Fibroblast of skin of left quadriceps (primary cell): ENCODE results near the gene FBXL7.
A peak's percentile ranks its signal among the peaks of the same experiment; 100 is the strongest.

Experiments
- DNase-seq, 2 experiments: peaks; one replicate each; pipeline ENCODE4 v3.0.0-alpha.2; 2013; ENCODE audit warnings: low read depth in 2 of 2

Gene FBXL7

DNA sequence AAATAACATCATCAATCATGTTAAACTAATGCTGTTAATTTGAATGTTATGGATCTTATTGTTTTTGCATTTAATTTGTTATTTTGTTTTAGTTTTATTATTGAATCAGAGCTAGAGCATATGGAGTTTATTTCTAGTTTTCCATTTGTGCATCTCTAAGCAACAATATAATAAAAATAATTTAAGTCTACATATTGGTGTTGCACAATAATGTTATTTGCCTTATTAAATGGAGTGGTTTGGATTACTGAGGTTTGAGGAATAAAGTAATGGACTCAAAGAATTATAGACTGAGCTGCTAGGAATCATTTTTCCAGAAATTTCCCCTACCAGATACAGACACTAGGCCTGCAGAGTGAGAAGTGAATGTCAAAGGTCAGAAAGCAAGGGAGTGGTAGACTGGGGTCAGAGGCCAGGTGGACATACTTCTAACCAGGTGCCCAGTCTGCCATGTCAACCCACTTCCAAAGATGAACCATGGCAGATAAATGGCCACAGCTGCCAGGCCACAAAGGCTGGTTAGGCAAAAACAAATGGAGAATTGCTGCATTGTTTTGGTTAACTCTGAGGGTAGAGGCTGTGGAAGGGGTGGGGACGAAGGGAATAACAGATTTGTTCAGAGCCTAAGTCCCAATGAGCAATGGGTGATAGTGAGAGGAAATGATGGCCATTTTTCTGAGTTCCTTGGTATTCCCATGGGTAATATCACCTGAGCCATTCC is 113.1 kb downstream of the FBXL7 start:
- no peak for DNase-seq

DNA sequence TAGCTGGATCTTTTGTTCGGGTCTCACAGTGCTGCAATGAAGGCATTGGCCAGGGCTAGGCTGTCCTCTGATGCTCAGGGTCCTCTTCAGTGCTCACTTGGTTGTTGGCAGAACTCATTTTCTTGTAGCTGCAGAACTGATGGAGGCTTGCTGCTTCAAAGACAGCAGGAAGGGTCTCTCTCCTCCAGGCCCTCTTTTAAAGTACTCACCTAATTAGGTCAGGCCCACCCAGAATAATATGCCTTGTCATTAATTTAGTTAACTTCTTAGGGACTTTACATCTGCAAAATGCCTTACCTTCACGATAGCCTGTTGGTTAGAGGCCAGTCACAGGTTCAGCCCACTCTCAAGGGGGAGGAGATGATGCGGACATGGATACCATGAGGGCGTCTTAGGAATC is 114.7 kb downstream of the FBXL7 start:
- no peak for DNase-seq

DNA sequence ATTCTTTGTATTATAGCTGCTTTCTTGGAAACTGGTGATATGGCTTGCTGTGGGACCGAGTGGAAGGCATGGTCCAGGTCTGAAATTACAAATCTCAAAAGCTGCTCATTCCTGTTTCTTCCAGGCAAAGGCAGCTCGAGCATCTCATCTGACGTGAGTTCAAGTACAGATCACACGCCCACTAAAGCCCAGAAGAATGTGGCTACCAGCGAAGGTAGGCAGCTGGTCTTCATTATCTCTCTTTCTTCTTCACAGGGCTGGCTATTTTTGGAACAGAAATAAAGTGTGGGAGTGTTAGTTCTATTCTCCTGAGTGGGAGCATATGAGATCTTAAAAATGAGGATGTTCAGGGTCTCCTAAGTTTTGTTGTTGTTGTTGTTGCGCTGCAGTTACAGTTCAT is 115.9 kb downstream of the FBXL7 start:
- peak; percentile 54 to 56 for DNase-seq

DNA sequence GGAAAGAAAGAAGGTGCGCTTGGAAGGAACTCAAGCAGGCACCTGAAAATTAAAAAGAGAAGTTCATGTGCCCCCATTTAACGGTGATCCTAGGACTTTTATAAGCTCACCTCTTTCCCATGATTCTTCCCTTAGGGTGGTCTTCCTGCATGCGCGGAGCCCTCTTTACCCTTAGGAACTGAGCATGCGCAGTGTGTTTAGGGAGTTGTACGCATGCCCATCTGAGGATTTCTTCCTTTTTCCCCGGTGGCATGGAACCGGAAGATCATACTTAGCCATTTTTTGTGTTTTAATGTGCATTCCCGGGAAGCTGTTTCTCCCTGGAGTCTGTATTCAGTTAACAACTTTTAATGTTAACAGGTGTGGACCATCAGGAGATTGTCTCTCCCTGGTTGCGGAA is 119.0 kb downstream of the FBXL7 start:
- no peak for DNase-seq

DNA sequence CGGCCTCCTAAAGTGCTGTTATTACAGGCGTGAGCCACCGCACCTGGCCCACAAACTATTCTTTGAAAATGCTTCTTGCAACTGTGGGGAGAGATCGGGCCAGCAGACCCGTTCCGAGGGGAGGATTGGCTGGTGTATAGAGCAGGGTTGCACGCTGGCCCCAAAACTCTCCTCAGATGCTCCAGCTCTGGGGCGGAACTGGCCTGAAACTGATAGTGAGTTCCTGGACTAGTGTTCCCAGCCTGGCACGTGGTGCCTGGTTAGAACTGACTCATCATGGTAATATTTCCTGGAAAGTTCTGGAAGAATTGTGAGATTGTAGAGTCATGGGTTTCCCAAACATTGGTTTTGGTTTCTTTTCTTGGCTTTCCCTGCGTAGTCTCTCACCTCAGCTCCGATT is 120.5 kb downstream of the FBXL7 start:
- DNase-seq: peak; percentile 60 to 64

DNA sequence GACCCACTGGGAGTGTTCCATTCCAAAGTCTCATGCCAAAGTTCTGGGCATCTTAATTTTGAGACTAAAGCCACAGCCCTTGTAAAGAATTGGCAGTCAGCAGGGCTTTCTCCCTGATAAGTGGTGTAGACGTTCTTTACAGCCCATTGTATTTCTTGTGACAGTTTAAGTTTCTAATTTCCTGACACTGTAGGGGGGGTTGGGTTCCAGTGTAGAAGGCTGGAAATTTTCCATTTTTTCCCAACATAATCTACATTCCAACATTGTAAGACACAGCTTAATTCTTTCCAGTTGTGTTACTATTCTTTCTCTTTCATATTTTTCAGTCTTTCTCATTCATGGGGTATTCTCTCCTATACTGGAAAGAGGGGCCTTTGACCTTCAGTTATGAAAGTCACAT is 121.1 kb downstream of the FBXL7 start:
- peak; percentile 89 to 90 for DNase-seq

DNA sequence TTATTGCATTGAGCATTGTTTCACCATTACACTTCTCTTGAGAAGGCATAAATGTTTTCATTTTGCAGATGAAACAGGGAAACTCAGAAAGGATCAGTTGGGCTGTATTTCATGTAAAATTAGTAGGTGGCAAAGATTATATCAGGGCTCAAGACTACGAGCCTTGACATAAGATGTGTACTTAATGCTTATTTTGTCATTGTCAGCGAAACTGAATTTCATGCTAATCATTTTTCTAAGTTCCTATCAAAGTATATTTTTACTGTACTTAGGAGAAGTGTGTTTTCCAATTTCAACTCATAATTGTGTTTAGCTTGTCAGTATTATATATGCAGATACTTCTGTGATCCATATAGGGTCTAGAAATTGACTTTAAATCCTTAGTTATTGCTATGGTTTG is 123.8 kb downstream of the FBXL7 start:
- no peak for DNase-seq

DNA sequence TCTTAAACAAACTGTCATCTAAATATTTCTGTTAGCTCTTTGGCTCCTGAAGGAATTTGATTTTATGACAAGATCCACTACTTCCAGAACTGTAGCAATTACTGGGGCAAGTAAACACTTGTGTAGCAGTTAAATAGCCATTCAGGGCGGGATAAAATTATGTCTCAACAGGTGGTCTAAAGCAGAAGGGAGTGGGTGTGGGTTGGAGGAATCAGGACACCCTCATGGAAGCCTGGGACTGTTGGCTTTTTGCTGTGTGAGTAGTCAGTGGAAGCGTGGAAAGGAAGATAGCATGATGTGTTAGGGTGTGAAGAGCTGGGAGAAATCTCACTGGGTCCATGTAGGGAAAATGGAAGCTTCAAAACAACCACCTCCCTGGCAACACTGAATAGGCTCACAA is 127.1 kb downstream of the FBXL7 start:
- DNase-seq: no peak

DNA sequence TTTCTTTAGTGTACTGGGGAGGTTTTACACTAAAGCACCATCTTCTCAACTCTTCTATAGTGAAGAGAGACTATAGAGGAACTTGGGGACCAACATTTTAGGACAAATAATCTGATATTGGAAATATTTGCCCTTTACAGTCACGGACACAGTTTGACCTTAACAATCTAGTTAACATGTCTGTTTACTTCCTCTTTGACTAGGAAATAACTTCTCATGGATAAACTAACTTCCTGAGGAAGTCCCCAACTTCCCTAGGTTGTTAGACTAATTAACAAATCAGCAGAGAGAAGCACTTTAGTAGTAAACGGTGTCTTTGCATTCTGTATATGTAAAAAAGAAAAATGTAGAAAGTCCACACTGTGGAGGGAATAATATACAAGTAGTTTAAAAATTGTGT is 127.7 kb downstream of the FBXL7 start:
- DNase-seq: no peak

DNA sequence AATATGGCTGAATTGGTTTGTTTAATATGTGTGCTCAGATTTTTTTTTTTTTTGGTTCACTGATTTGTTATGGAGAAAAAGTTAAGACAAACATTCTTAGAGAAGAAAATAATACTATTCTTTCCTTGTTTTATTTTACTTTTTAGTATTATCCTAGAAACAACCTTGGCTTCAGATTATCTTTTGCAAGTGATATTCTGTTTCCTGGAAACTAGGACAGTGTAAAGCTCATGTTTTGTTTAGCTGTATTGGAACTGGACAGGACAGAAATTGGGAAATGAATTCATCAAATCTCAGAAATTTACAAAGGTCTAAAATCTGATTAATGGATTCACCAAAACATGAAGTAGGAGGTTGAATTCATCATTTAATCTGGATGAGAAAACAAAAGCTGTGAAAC is 130.5 kb downstream of the FBXL7 start:
- DNase-seq: no peak

DNA sequence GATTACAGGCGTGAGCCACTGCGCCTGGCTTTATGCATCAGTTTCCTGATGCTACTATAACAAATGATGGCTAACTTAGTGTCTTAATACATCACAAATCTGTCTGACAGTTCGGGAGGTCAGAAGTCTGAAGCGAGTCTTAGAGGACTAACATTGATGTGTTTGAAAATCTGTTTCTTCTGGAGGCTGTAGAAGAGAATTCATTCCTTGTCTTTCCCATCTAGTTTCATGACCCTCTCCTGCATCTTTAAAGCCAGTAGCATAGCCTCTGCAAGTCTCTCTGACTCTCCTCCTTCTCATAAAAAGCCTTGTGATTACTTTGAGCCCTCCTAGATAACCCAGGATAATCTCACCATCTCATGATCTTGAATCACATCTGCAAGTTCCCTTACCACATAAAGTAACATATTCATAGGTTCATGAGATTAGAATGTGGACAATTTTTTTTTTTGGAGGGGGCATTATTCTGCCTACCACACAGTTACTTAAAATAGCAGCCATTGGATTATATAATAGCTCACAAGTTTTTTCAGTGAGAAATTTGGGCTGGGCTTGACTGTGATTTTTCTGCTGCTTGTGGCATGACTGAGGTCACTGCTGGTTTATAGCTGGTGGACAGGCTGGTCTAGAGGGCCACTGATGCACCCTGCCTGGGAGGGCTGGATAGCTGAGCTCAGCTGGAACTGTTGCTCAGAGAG is 134.8 kb downstream of the FBXL7 start:
- no peak for DNase-seq

DNA sequence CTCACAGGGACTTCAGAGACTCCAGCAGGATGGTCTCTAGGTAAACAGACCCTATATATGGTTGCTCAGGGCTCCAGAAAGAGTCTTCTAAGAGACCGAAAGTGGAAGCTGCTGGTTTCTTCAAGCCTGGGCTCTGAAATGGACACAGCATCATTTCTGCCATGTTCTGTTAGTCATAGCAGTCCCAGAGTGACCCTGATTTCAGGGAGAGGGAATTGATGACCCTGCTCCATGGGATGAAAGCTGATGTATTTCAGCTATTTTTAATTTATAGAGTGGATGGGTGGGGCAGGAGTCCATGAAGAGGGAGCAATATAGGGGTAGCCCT is 135.3 kb downstream of the FBXL7 start:
- DNase-seq: no peak

DNA sequence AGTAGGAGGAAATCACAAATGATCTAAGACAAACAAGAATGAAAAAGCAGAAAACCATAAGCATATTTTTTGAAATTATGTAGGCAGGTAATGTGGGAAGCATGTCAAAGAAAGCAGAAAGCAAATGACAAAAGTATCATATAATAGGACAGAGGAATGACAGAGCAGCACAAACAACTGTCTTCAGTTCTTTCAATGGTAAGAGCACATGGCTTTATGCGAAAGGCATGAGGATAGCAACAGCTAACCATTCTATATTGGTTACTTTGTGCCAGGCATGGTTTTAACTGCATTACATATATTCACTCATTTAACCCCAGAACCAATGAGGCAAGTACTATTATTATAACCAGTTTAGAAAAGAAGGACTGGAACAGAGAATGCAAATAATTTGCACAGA is 137.4 kb downstream of the FBXL7 start:
- no peak for DNase-seq

DNA sequence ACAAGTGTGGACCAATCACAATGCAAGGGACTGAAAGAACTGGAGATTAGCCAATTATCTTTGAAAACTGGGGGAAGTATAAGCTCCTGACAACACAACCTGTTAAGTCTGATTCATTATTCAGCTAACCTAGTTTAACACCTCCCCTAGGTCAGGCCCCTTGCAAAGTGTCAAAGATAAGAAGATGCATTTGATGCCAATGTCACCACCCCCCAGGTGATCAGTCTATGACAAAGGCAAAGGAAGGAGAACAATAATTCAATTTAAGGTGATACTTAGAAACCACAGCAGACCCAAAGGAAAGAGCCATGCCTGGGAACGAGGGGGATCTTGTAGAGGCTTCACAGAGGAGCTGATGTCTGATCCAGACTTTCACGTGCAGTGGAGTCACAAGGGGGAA is 137.9 kb downstream of the FBXL7 start:
- DNase-seq: no peak

DNA sequence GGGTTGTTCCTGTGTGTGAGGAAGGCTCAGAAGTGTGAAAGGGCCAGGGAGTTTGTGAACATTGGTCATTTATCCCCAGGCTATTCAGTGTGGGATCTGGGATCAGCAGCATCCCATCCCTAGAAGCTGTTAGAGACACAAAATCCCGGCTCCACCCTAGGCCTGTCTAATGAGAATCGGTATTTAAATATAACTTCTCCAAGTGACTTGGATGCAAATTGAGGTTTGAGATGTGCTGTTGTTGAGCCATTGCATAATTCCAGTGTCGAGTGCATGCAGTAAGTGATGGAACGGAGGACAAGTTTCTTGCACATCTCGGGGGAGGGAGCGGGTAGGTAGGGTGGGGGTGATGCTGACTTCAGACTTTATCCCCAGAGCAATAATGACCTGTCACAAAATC is 138.3 kb downstream of the FBXL7 start:
- no peak for DNase-seq

DNA sequence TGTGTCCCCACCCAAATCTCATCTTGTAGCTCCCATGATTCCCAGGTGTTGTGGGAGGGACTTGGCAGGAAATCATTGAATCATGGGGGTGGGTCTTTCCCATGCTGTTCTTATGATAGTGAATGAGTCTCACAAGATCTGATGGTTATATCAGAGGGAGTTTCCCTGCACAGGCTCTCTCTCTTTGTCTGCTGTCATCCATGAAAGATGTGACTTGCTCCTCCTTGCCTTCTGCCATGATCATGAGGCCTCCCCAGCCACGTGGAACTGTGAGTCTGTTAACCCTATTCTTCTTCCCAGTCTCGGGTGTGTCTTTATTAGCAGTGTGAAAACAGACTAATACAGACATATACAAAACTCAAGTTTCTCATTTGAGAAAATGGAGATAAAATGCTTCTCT is 139.3 kb downstream of the FBXL7 start:
- no peak for DNase-seq

DNA sequence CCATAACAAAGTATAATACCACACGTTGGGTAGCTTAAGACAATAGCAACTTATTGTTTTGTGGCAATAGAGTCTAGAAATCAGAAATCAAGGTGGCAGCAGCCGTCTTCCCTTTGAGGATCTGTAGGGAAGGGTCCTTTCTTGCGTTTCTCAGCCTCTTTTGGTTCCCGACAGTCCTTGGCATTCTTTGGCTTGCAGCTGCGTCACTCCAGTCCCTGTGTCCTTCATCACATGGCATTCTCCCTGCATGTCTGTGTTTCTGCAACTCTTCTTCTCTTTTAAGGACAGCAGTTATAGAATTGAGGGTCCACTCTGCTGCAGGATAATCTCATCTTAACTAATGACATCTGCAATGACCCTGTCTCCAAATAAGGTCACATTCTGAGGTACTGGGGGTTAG is 140.1 kb downstream of the FBXL7 start:
- DNase-seq: no peak

DNA sequence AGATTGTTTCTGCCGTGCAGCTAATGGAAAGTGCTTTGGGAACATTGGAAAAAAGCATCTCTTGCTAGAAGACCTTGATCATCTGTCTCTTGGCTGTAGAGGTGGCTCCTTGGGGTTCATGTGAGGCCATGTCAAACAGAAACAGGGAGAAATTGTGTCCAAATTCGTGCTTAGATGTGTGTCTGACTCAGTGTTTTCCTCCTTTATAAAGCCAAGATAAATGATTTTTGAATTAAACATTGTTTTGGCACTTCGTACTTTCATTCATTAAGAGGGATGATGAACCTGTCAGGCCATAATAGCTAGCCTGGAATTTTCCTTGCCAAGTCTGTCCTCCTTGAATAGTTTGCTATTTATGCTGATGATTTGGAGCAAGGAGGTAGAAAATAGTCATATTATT is 143.8 kb downstream of the FBXL7 start:
- DNase-seq: no peak

DNA sequence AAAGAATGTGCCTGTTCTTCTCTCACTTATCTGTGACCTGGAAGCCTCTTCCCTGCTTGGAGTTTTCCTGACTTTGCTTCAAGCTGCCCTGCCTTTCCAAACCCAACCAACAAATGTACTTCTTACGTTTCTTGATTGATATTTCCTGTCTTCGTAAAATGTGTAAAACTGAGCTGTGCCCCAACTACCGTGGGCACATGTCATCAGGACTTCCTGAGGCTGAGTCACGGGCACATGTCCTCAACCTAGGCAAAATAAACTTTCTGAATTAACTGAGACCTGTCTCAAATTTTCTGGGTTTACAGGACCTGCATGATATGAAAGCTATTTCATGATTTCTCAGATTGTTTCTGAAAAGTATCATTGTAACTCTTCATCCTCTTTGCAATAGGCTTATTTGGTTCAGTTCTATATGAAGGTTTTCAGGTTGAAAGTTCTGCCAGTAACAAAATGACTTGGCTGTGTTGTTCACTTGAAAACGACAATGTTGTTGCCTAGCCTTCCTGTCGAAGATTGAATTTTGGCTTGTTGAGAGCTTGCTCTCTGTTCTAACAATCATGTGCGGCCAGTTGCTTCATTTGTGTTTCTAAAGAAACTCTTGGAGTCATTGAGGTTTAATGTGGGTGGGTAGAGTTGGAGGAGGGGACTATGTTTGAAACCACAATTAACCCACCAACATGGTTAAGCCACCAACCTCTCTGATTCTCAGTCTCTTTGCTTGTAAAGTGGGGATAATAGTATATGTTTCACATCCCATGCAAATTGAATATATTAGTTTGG is 145.6 kb downstream of the FBXL7 start:
- no peak for DNase-seq

DNA sequence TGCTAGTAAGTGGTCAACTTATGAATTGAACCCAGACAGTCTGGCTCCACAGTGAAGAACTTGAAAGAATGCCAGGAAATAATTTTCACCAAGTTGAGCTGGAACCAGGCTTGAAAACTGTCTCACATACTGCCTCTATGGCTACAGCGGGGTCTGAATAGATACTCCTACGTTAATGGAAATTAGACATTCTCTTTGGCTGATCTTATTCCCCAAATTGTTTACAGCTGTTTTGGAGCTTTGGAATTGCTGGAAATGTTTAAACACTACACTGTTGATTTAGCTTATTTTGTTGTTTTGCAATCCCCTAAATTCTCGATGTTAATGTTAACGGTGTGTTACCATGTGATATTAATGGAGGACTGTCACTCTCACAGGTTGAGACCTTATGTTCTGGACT is 146.4 kb downstream of the FBXL7 start:
- DNase-seq: peak; percentile 44 to 54

DNA sequence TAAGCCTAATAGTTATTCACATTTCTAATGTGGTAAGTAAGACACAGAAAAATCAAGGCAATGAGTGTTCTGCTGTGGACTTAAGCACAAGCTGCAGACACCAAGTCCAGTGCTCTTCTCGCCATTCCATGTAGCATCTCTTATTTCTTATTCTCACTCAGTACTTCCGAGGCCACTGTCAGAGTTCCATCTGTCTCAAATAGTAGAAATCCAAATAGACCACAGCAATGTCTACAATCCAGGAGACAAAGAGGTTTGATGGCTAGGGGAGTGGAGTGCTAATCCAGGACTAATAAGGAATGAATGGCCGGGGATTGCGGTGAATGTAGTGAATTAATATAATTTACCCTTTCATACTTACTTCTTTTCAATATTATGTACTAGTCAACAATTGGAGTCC is 147.3 kb downstream of the FBXL7 start:
- no peak for DNase-seq

DNA sequence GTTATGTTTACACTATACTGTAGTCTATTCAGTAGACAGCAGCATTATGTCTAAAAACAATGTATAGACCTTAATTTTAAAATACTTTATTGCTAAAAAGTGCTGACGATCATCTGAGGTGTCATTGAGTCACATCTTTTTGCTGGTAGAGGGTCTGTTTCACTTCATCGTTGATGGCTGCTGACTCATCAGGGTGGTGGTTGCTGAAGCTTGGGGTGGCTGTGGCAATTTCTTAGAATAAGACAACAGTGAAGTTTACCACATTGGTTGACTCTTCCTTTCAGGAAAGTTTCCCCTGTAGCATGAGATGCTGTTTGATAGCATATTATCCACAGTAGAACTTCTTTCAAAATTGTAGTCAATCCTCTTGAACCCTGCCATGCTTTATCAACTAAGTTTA is 150.3 kb downstream of the FBXL7 start:
- DNase-seq: no peak

DNA sequence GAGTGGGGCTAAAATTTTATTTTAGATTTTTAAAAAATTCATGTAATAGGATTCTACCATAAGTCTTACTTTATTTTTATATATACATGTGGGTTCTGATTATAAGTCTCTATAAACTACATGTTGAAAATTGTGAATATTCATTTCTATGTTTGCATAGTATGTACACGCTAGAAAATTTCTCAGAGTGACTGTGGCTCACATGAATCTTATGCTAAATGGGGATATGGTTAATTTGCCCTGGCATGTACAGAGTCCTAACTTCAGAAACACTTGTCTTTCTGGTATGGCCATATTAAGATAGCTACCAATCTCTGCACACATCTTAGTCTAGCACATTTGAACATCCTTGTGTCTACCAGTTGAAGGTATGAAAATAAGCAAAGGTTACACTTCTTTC is 154.8 kb downstream of the FBXL7 start:
- no peak for DNase-seq
